ENCODE measurements around the gene EFHD1. TPM values are rescaled to one million over a fixed set of nuclear protein-coding genes. Genes with fewer than 3 reads are reported as not detected.

Gene EFHD1
- total and polyA plus RNA-seq, 10 donors, result 13.6 to 96.2 (median 46.4) TPM

GRCh38 chr2:232615339-232615738 is 18.1 kb upstream of the EFHD1 start:
- WGBS, 5 donors, result 77 to 88% (median 80%) methylated on average over 7 to 8 of the region's 8 CpGs

DNA sequence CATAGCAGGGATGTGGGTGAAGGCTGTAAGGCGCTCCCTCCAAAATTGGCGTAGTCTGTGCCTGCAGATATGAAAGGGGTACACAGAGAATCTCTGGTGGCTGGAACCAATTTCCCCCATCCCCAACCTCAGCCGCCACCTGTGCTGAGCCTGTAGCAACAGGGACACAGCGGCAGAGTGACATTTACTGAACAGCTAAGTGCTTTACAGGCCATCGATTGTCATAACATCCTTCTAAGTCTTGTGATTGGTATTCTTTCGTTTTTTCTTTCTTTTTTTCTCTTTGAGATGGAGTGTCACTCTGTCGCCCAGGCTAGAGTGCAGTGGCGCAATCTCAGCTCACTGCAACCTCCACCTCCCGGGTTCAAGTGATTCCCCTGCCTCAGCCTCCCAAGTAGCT is 12.2 kb upstream of the EFHD1 start:
- Histone ChIP-seq H3K27me3 (replicated peaks in 1 of 7) (peaks cover 0 to 9% (median 0%) of the 10 kb centered on the region in 7 donors), H3K4me1 (no peaks in the 10 kb centered on the region), H3K4me3 (no peak overlapping the region), H3K36me3 (no peaks in the 10 kb centered on the region), H3K9me3 (no peaks in the 10 kb centered on the region), H3K27ac (no peak overlapping the region)
- no peak for DNase-seq
- TF ChIP-seq POLR2A (IDR thresholded peaks at IDR 0.05), result no peak
- no peak for TF ChIP-seq POLR2AphosphoS5 (IDR thresholded peaks at IDR 0.05)
- TF ChIP-seq, protein P1, sequence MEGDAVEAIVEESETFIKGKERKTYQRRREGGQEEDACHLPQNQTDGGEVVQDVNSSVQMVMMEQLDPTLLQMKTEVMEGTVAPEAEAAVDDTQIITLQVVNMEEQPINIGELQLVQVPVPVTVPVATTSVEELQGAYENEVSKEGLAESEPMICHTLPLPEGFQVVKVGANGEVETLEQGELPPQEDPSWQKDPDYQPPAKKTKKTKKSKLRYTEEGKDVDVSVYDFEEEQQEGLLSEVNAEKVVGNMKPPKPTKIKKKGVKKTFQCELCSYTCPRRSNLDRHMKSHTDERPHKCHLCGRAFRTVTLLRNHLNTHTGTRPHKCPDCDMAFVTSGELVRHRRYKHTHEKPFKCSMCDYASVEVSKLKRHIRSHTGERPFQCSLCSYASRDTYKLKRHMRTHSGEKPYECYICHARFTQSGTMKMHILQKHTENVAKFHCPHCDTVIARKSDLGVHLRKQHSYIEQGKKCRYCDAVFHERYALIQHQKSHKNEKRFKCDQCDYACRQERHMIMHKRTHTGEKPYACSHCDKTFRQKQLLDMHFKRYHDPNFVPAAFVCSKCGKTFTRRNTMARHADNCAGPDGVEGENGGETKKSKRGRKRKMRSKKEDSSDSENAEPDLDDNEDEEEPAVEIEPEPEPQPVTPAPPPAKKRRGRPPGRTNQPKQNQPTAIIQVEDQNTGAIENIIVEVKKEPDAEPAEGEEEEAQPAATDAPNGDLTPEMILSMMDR (IDR thresholded peaks at IDR 0.05 in 8 of 11, conservative IDR thresholded peaks at IDR 0.05 in 3 of 11), result no peak
- 91 to 95% (median 93%) methylated on average over 8 to 9 of the region's 9 CpGs for WGBS, 5 donors
- intact Hi-C loops (cut with DNase I; ENCODE audit: low total_unique reads), result no loop called here

More at GRCh38 chr2:232615339-232615738, 18.1 kb upstream of the EFHD1 start:
- no peak overlapping the region for H3K4me3 ChIP-seq
- H3K27ac ChIP-seq, result no peak overlapping the region
- intact Hi-C loops (cut with DNase I; ENCODE audit: low total_unique reads), result no loop called here
- peaks cover 0 to 5% (median 0%) of the 10 kb centered on the region in 6 donors for H3K4me1 ChIP-seq
- no peaks in the 10 kb centered on the region for H3K9me3 ChIP-seq
- TF ChIP-seq POLR2AphosphoS5 (IDR thresholded peaks at IDR 0.05), result no peak
- TF ChIP-seq, protein P1 (IDR thresholded peaks at IDR 0.05 in 8 of 11, conservative IDR thresholded peaks at IDR 0.05 in 3 of 11), result no peak
- no peak for TF ChIP-seq POLR2A (IDR thresholded peaks at IDR 0.05)
- no peak for DNase-seq
- H3K27me3 ChIP-seq (replicated peaks in 1 of 7), result no peaks in the 10 kb centered on the region
- no peaks in the 10 kb centered on the region for H3K36me3 ChIP-seq

DNA sequence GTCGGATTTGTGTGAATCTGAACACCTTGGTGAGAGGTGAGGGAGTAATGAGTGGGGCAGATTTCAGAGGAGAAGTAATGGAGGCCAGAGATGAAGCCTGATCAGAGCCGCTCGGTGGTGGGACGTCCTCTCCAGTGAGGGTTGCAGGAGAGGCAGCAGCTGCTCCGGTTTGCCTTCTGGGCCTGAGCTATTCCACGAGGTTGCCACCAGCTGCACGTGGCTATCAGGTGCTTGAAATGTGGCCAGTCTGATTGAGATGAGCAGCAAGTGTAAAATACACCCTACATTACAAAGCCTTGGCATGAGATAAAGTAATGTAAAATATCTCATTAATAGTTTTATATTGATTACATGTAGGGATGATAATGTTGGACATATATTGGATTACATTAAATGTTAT is 10.8 kb upstream of the EFHD1 start:
- intact Hi-C loops (cut with DNase I; ENCODE audit: low total_unique reads), result no loop called here
- no peak overlapping the region for H3K27ac ChIP-seq
- peaks cover 0 to 3% (median 0%) of the 10 kb centered on the region in 6 donors for H3K4me1 ChIP-seq
- H3K4me3 ChIP-seq, result no peak overlapping the region
- H3K27me3 ChIP-seq (replicated peaks in 1 of 7), result peaks cover 0 to 13% (median 0%) of the 10 kb centered on the region in 7 donors
- no peak for DNase-seq
- H3K36me3 ChIP-seq, result no peaks in the 10 kb centered on the region
- no peaks in the 10 kb centered on the region for H3K9me3 ChIP-seq
- TF ChIP-seq, protein P1 (IDR thresholded peaks at IDR 0.05 in 8 of 11, conservative IDR thresholded peaks at IDR 0.05 in 3 of 11), result no peak
- TF ChIP-seq POLR2A (IDR thresholded peaks at IDR 0.05), result no peak
- no peak for TF ChIP-seq POLR2AphosphoS5 (IDR thresholded peaks at IDR 0.05)
- 65 to 90% (median 71%) methylated on average over 7 of the region's 7 CpGs for WGBS, 5 donors

DNA sequence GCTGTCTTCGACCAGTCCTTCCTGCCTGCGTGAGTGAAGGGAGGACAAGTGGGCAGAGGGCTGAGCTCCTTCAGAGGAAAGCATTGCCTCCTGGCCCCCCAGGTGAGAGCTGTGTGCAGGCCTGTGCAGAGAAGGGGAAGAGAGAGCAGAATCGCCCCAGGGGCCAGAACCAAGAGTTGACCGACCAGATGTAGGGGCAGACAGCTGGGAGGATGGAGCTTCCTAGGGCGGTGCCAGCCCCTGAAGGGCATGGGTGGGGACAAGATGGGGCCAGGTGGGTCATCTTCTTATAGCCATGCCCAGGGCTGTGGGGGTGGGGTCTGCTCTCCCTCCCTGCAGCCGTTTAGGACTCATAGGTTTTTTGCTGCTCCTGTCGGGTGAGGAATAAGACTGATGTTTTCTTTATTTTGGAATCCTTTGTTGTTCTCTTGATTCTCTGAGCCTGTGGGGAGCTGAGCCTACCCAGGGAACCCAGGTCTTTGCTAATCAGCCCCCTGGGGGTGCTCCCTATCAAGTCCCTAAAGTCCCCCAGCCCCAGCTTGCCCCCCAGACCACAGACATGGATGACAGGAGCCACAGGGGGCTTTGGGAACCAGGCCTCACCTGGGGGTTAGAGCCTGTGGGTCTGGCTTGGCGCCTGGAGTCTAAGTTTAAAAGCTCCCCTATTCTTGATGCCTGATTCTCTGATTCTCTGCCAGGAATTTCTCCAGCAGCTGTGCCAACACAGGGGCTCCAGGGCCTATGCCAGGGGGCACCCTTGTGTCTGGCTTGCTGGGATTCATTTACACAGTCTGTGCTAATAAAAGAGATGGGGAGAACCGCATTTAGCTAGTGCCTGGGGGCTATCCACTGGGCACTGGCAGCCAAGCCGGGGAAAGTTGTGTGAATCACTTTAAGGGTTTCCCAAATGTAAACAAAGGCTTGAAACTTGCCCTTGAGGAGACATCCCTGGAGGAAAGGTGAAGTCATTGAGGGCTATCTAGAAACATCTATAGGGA is 9.3 kb upstream of the EFHD1 start:
- Histone ChIP-seq H3K9me3 (no peaks in the 10 kb centered on the region), H3K36me3 (no peaks in the 10 kb centered on the region), H3K27ac (no peak overlapping the region), H3K4me1 (peaks cover 0 to 3% (median 0%) of the 10 kb centered on the region in 6 donors), H3K27me3 (replicated peaks in 1 of 7) (peaks cover 0 to 13% (median 0%) of the 10 kb centered on the region in 7 donors), H3K4me3 (no peak overlapping the region)
- TF ChIP-seq POLR2AphosphoS5 (IDR thresholded peaks at IDR 0.05), result no peak
- TF ChIP-seq POLR2A (IDR thresholded peaks at IDR 0.05), result no peak
- TF ChIP-seq, protein P1 (IDR thresholded peaks at IDR 0.05 in 8 of 11, conservative IDR thresholded peaks at IDR 0.05 in 3 of 11), result no peak
- intact Hi-C loops (cut with DNase I; ENCODE audit: low total_unique reads), result no loop called here
- DNase-seq, result no peak
- WGBS, 5 donors, result 74 to 84% (median 80%) methylated on average over 10 of the region's 10 CpGs
